ENCODE data around the gene PTCD1.
"Not testable (repeated sequence)": the region's sequence is repeated elsewhere in the genome, so short reads cannot be mapped to it uniquely, and the experiment has no call there.

PTCD1 gene

DNA sequence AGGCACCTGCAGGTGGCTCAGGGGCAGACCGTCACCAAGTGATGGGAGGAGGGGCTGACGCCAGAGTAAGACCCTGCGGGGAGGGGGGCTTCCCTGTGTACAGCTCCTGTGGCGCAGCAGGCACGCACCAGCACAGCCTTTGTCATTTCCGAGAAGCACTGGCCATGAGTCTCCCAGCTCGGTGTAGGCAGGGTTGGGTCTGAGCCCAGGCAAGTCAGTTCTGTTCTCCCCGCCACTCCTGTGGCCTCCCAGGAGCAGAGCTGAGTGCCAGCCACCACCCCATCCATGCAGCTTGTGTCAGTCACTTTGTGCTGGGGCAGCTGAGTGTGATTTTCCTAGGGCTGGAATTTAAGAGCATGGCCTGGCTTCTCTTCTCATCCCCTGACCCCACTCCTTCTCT lies 13.3 kb upstream of the PTCD1 start:
- DNase-seq, result no peak
- no peaks in the 10 kb centered on the region for H3K27me3 ChIP-seq (replicated peaks; ENCODE audit: control insufficient read depth, insufficient read depth, low read length, poor library complexity, severe bottlenecking)
- H3K4me3 ChIP-seq (ENCODE audit: insufficient read depth, low read depth, low read length, poor library complexity, severe bottlenecking), result no peak overlapping the region
- H3K36me3 ChIP-seq (ENCODE audit: control insufficient read depth, insufficient read depth, low read length), result peaks cover 73% of the 10 kb centered on the region
- H3K4me1 ChIP-seq (ENCODE audit: control insufficient read depth, insufficient read depth, low read length, poor library complexity, severe bottlenecking), result no peaks in the 10 kb centered on the region
- no peak overlapping the region for H3K27ac ChIP-seq (ENCODE audit: insufficient read depth, low read length, poor library complexity, severe bottlenecking)
- H3K9me3 ChIP-seq (ENCODE audit: control insufficient read depth, low read length), result no peaks in the 10 kb centered on the region

DNA sequence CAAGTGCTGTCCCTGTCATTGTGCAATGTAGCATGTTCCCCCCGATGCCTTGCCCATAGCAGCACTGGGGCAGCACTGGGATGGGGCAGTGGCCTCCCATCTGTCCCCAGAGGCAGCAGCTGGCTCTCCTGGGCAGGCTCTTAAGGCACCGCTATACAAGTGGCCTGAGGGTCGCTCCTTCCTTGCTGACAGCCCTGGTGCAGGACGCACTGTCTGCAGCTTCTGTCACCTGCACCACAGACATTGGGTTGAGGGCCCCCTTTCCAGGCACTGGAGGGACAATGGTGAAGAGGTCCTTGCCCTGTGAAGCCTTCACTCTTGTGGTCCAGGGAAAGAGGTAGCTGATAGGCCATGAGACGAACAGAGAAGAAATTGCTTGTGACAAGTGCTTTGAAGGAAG lies 10.7 kb upstream of the PTCD1 start:
- peaks cover 59% of the 10 kb centered on the region for H3K36me3 ChIP-seq (ENCODE audit: control insufficient read depth, insufficient read depth, low read length)
- no peak overlapping the region for H3K4me3 ChIP-seq (ENCODE audit: insufficient read depth, low read depth, low read length, poor library complexity, severe bottlenecking)
- H3K27ac ChIP-seq (ENCODE audit: insufficient read depth, low read length, poor library complexity, severe bottlenecking), result no peak overlapping the region

DNA sequence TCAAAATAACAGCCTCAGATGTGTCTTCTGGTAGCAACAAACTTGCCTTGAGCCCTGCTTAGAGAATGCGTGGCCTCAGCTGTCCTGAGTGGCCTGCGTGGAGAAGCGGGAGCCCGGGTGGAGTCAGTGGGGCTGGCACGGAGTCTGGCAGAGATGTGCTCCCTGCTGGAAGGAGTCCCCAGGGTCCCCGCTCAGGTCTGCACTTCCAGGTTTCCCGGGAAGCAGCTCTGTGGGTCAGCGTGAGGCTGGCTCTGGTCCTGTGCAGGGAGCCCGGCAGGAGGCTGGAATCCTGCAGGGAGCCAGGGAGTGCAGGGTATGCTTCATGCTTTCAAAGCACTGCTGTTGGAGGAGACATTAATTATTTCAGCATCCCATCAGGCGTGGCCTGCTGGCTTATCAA lies 10.3 kb upstream of the PTCD1 start:
- Histone ChIP-seq H3K4me3 (ENCODE audit: insufficient read depth, low read depth, low read length, poor library complexity, severe bottlenecking) (no peak overlapping the region), H3K36me3 (ENCODE audit: control insufficient read depth, insufficient read depth, low read length) (peaks cover 54% of the 10 kb centered on the region), H3K27ac (ENCODE audit: insufficient read depth, low read length, poor library complexity, severe bottlenecking) (no peak overlapping the region), H3K9me3 (ENCODE audit: control insufficient read depth, low read length) (no peaks in the 10 kb centered on the region), H3K27me3 (replicated peaks; ENCODE audit: control insufficient read depth, insufficient read depth, low read length, poor library complexity, severe bottlenecking) (no peaks in the 10 kb centered on the region), H3K4me1 (ENCODE audit: control insufficient read depth, insufficient read depth, low read length, poor library complexity, severe bottlenecking) (no peaks in the 10 kb centered on the region)
- DNase-seq, result no peak

More for the DNA sequence above, 10.7 kb upstream of the PTCD1 start:
- Histone ChIP-seq H3K9me3 (ENCODE audit: control insufficient read depth, low read length) (no peaks in the 10 kb centered on the region), H3K27me3 (replicated peaks; ENCODE audit: control insufficient read depth, insufficient read depth, low read length, poor library complexity, severe bottlenecking) (no peaks in the 10 kb centered on the region), H3K4me1 (ENCODE audit: control insufficient read depth, insufficient read depth, low read length, poor library complexity, severe bottlenecking) (no peaks in the 10 kb centered on the region)
- DNase-seq, result no peak

DNA sequence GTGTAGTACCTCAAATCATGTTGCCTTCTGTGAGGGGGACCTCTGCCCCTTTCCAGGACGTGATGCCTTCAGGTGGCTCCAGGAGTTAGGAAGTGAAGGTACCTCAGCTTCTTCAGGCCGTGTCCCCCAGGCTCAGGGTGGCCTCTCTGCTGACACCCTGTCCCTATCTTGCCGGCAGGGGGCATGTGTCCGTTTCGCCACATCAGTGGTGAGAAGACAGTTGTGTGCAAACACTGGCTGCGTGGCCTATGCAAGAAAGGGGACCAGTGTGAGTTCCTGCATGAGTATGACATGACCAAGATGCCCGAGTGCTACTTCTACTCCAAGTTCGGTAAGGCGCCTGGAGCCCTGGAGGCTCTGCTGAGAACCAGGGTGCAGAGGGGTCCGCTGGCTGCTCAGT lies 9.3 kb upstream of the PTCD1 start:
- DNase-seq, result no peak

DNA sequence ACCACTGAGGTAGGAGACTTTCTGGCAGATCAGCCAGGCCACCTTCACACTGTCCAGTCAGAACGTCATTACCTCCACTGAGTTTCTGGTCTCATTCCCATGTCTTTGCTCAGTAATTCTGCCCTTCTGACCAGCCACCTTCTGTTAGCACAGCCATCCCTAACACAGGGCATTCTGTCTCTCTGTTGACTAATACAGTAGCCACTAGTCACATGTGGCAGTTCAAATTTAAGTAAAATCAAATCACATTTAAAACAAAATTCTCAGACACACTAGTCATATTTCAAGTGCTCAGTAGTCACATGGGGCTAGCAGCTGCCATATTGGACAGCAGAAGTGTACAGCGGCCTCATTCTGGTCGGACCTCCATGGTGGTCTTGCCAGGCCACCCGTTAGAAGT lies 7.5 kb upstream of the PTCD1 start:
- Histone ChIP-seq H3K36me3 (ENCODE audit: control insufficient read depth, insufficient read depth, low read length) (peaks cover 36% of the 10 kb centered on the region), H3K4me1 (ENCODE audit: control insufficient read depth, insufficient read depth, low read length, poor library complexity, severe bottlenecking) (no peaks in the 10 kb centered on the region), H3K27ac (ENCODE audit: insufficient read depth, low read length, poor library complexity, severe bottlenecking) (no peak overlapping the region), H3K4me3 (ENCODE audit: insufficient read depth, low read depth, low read length, poor library complexity, severe bottlenecking) (no peak overlapping the region), H3K27me3 (replicated peaks; ENCODE audit: control insufficient read depth, insufficient read depth, low read length, poor library complexity, severe bottlenecking) (no peaks in the 10 kb centered on the region), H3K9me3 (ENCODE audit: control insufficient read depth, low read length) (no peaks in the 10 kb centered on the region)
- DNase-seq, result no peak

More for the DNA sequence above, 9.3 kb upstream of the PTCD1 start:
- Histone ChIP-seq H3K36me3 (ENCODE audit: control insufficient read depth, insufficient read depth, low read length) (peaks cover 46% of the 10 kb centered on the region), H3K4me3 (ENCODE audit: insufficient read depth, low read depth, low read length, poor library complexity, severe bottlenecking) (no peak overlapping the region), H3K9me3 (ENCODE audit: control insufficient read depth, low read length) (no peaks in the 10 kb centered on the region), H3K27ac (ENCODE audit: insufficient read depth, low read length, poor library complexity, severe bottlenecking) (no peak overlapping the region), H3K27me3 (replicated peaks; ENCODE audit: control insufficient read depth, insufficient read depth, low read length, poor library complexity, severe bottlenecking) (no peaks in the 10 kb centered on the region), H3K4me1 (ENCODE audit: control insufficient read depth, insufficient read depth, low read length, poor library complexity, severe bottlenecking) (no peaks in the 10 kb centered on the region)

DNA sequence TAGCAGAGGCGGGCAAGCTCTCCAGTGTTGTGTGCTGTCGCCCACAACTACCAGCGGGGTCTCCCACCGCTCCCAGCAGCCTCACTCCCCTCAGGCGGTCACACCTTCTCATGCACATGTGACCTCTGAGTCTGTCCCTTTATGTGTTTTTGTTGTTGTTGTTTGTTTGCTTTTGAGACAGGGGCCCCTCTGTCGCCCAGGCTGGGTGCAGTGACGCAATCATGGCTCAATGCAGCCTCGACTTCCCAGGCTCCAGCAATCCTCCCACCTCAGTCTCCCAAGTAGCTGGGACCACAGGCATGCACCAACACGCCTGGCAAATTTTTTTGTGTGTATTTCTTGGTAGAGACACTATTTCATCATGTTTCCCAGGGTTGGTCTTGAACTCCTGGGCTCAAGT lies 1.6 kb upstream of the PTCD1 start:
- no peaks in the 10 kb centered on the region for H3K27me3 ChIP-seq (replicated peaks; ENCODE audit: control insufficient read depth, insufficient read depth, low read length, poor library complexity, severe bottlenecking)
- H3K9me3 ChIP-seq (ENCODE audit: control insufficient read depth, low read length), result no peaks in the 10 kb centered on the region
- peaks cover 7% of the 10 kb centered on the region for H3K36me3 ChIP-seq (ENCODE audit: control insufficient read depth, insufficient read depth, low read length)
- H3K4me1 ChIP-seq (ENCODE audit: control insufficient read depth, insufficient read depth, low read length, poor library complexity, severe bottlenecking), result peaks cover 9% of the 10 kb centered on the region
- DNase-seq, result no peak
- peak overlapping the region; percentile 15 for H3K27ac ChIP-seq (ENCODE audit: insufficient read depth, low read length, poor library complexity, severe bottlenecking)
- H3K4me3 ChIP-seq (ENCODE audit: insufficient read depth, low read depth, low read length, poor library complexity, severe bottlenecking), result peak overlapping the region; percentile 81

DNA sequence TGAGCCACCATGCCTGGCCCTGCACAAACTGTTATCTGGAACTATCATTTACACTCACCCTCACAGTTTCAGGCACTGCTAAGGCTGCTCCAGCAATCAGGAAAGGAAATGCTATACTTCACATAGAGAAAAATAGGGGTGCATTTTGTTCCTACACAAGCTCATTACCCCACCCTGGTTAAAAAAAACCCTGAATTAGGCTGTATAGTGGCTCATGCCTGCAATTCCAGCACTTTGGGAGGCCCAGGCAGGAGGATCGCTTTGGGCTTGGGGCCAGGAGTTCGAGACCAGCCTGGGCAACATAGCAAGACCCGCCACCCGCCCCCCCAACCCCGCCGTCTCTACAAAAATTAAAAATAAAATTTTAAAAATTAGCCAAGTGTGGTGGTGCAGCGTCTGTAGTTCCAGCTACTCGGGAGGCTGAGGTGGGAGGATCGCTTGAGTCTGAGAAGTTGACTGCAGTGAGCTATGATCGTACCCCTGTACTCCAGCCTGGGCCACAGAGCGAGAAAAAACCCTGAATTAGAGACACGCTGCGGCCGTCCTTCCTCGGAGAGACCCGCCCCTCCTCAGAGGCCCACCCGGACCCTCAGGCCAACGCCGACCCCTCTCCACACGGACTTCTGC lies 539 bp downstream of the PTCD1 start:
- Histone ChIP-seq H3K27me3 (replicated peaks; ENCODE audit: control insufficient read depth, insufficient read depth, low read length, poor library complexity, severe bottlenecking) (no peaks in the 10 kb centered on the region), H3K36me3 (ENCODE audit: control insufficient read depth, insufficient read depth, low read length) (peaks cover 16% of the 10 kb centered on the region), H3K27ac (ENCODE audit: insufficient read depth, low read length, poor library complexity, severe bottlenecking) (peak overlapping the region; percentile 65), H3K4me1 (ENCODE audit: control insufficient read depth, insufficient read depth, low read length, poor library complexity, severe bottlenecking) (peaks cover 9% of the 10 kb centered on the region), H3K9me3 (ENCODE audit: control insufficient read depth, low read length) (no peaks in the 10 kb centered on the region), H3K4me3 (ENCODE audit: insufficient read depth, low read depth, low read length, poor library complexity, severe bottlenecking) (peak overlapping the region; percentile 81)
- DNase-seq, result no peak

DNA sequence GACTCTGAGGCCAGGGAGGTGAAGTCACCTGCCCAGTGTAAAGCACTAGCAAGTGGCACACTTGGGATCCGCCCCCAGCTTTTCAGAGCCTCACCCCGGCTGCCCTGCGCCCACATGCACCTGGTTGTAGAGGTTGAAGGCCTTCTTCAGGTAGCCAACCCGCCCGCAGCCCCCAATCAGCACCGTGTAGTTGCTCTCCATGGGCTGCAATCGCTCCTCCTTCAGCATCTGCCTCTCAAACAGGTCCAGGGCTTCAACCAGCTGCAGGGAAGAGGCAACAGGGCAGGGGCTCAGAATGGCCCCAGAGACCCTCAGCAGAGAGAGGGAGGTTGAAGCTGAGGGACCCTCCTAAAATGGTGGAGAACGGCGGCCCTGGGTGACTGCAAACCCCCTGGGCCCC lies 5.4 kb downstream of the PTCD1 start:
- H3K27ac ChIP-seq (ENCODE audit: insufficient read depth, low read length, poor library complexity, severe bottlenecking), result no peak overlapping the region
- no peaks in the 10 kb centered on the region for H3K9me3 ChIP-seq (ENCODE audit: control insufficient read depth, low read length)
- H3K4me1 ChIP-seq (ENCODE audit: control insufficient read depth, insufficient read depth, low read length, poor library complexity, severe bottlenecking), result no peaks in the 10 kb centered on the region
- DNase-seq, result no peak
- no peaks in the 10 kb centered on the region for H3K27me3 ChIP-seq (replicated peaks; ENCODE audit: control insufficient read depth, insufficient read depth, low read length, poor library complexity, severe bottlenecking)
- no peak overlapping the region for H3K4me3 ChIP-seq (ENCODE audit: insufficient read depth, low read depth, low read length, poor library complexity, severe bottlenecking)
- H3K36me3 ChIP-seq (ENCODE audit: control insufficient read depth, insufficient read depth, low read length), result peaks cover 40% of the 10 kb centered on the region

DNA sequence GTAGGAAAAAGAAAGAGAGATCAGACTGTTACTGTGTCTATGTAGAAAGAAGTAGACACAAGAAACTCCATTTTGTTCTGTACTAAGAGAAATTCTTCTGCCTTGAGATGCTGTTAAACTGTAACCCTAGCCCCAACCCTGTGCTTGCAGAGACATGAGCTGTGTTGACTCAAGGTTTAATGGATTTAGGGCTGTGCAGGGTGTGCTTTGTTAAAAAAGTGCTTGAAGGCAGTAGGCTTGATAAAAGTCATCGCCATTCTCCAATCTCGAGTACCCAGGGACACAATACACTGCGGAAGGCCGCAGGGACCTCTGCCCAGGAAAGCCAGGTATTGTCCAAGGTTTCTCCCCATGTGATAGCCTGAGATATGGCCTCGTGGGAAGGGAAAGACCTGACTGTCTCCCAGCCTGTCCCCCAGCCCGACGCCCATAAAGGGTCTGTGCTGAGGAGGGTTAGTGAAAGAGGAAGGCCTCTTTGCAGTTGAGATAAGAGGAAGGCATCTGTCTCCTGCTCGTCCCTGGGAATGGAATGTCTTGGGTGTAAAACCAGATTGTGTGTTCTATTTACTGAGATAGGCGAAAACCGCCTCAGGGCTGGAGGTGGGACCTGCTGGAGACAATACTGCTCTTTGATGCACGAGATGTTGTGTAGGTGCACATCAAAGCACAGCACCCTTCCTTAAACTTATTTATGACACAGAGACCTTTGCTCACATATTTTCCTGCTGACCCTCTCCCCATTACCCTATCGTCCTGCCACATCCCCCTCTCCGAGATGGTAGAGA lies 6.7 kb downstream of the PTCD1 start:
- H3K36me3 ChIP-seq (ENCODE audit: control insufficient read depth, insufficient read depth, low read length), result peaks cover 40% of the 10 kb centered on the region
- not testable (repeated sequence) for H3K4me3 ChIP-seq (ENCODE audit: insufficient read depth, low read depth, low read length, poor library complexity, severe bottlenecking); H3K4me1 ChIP-seq (ENCODE audit: control insufficient read depth, insufficient read depth, low read length, poor library complexity, severe bottlenecking); H3K27ac ChIP-seq (ENCODE audit: insufficient read depth, low read length, poor library complexity, severe bottlenecking); H3K9me3 ChIP-seq (ENCODE audit: control insufficient read depth, low read length); DNase-seq; H3K27me3 ChIP-seq (replicated peaks; ENCODE audit: control insufficient read depth, insufficient read depth, low read length, poor library complexity, severe bottlenecking)

DNA sequence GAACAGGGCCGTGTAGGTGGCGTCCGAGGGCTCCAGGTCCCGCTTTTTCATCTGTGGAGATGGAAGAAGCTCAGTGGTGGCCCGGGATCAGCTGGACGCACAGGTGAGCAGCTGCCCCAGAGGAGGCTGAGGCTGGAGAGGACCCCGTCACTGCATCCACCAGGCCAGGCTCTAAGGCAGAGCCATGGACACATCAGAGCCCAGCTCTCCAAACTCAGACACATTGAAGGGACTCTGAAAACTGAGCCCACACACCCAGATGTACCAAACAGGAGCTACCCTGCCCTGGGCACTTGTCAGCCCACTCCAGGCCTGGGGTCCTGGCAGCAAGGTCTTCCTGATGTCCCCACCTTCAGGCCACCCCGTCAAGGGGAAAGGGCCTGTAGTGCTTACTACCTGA lies 8.8 kb downstream of the PTCD1 start:
- Histone ChIP-seq H3K9me3 (ENCODE audit: control insufficient read depth, low read length) (no peaks in the 10 kb centered on the region), H3K27me3 (replicated peaks; ENCODE audit: control insufficient read depth, insufficient read depth, low read length, poor library complexity, severe bottlenecking) (no peaks in the 10 kb centered on the region), H3K4me3 (ENCODE audit: insufficient read depth, low read depth, low read length, poor library complexity, severe bottlenecking) (no peak overlapping the region), H3K4me1 (ENCODE audit: control insufficient read depth, insufficient read depth, low read length, poor library complexity, severe bottlenecking) (no peaks in the 10 kb centered on the region), H3K27ac (ENCODE audit: insufficient read depth, low read length, poor library complexity, severe bottlenecking) (no peak overlapping the region), H3K36me3 (ENCODE audit: control insufficient read depth, insufficient read depth, low read length) (peaks cover 47% of the 10 kb centered on the region)
- DNase-seq, result no peak
